ENCODE data around the gene CLCA4. TPM values are rescaled to one million over a fixed set of nuclear protein-coding genes. Genes with fewer than 3 reads are reported as not detected.
"Not testable (repeated sequence)": the region's sequence is repeated elsewhere in the genome, so short reads cannot be mapped to it uniquely, and the experiment has no call there.

The CLCA4 gene, protein sequence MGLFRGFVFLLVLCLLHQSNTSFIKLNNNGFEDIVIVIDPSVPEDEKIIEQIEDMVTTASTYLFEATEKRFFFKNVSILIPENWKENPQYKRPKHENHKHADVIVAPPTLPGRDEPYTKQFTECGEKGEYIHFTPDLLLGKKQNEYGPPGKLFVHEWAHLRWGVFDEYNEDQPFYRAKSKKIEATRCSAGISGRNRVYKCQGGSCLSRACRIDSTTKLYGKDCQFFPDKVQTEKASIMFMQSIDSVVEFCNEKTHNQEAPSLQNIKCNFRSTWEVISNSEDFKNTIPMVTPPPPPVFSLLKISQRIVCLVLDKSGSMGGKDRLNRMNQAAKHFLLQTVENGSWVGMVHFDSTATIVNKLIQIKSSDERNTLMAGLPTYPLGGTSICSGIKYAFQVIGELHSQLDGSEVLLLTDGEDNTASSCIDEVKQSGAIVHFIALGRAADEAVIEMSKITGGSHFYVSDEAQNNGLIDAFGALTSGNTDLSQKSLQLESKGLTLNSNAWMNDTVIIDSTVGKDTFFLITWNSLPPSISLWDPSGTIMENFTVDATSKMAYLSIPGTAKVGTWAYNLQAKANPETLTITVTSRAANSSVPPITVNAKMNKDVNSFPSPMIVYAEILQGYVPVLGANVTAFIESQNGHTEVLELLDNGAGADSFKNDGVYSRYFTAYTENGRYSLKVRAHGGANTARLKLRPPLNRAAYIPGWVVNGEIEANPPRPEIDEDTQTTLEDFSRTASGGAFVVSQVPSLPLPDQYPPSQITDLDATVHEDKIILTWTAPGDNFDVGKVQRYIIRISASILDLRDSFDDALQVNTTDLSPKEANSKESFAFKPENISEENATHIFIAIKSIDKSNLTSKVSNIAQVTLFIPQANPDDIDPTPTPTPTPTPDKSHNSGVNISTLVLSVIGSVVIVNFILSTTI
- polyA plus RNA-seq (ENCODE audit: insufficient read length in 4 of 4), result under 1 TPM in 1 of 4 donors, not detected in 3; 0.13 TPM

DNA sequence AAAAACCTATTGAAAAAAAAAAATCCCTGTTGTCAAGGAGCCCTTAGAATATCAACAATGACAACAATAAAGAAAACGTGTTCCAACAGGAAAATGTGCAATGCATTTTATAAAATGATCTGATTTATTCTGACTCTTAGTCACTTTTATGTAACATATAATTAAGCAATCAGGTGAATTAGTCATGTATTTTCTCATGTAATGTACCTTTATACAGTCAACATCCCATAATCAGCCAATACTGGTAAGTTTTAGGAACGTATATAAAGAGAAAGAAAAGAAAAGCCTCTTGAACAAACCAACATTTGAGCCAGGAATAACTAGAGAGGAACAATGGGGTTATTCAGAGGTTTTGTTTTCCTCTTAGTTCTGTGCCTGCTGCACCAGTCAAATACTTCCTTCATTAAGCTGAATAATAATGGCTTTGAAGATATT, at the start of gene CLCA4:
TSS of gene CLCA4 (plus strand) at position 292 of the 435 bp plus-strand sequence. CDS start at position 334, 42 bp downstream.
- no peak for DNase-seq (ENCODE audit: low read depth in 4 of 4, low spot score in 3 of 4)

DNA sequence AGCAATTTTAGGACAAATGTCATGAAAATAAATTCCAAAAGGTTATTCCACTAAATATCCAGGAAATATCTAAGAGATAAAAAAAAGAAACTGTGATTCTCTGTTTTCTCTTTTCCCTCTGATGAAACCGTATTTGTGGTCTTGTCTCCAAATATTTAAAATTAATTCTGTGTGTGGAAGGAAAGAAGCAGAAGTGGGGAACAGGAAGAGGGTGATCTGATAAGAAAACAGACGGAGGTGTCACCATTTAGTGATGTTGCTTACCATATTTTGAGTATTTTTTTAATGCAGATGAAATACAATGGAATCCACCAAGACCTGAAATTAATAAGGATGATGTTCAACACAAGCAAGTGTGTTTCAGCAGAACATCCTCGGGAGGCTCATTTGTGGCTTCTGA, 48.6 kb upstream of the CLCA4 start:
- no peak for DNase-seq (ENCODE audit: low read depth in 4 of 4, low spot score in 3 of 4)

DNA sequence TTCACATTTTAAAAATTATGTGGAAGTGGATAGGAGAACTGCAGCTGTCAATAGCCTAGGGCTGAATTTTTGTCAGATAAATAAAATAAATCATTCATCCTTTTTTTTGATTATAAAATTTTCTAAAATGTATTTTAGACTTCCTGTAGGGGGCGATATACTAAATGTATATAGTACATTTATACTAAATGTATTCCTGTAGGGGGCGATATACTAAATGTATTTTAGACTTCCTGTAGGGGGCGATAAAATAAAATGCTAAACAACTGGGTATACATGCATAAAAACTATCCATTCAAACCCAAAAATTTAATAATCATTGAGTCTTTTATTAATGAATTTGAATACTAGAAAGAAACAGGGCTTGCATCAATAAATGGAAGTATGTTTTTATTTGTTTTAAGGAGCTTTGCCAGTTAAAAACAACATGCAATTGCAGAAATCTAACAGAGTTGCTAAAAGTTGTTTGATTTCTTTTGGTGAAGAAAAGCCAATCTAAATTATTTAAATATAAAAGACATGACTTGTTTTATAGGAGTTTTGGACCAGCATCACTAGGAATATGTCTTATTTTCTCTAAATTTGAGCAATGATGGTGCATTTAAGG, 46.8 kb upstream of the CLCA4 start:
- DNase-seq (ENCODE audit: low read depth in 4 of 4, low spot score in 3 of 4), result no peak

DNA sequence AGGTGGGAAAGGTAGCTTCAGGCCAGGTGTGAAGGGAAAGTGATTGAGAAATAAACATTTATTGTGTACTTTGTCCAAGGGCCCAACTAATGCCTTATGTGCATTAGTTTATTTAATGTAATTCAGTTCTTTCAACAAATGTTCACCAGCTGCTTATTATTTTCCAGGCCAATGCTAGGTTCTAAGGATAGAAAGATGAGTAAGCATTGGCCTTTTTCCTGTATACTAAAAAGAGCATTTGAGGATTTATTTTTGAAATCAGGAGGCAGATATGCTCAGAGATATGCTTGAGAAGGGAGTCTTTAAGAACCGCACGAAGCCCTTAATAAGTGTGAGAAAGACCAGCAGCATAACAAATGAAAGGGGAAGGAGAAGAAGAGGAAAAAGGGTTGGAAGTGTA, 46.2 kb upstream of the CLCA4 start:
- no peak for DNase-seq (ENCODE audit: low read depth in 4 of 4, low spot score in 3 of 4)

DNA sequence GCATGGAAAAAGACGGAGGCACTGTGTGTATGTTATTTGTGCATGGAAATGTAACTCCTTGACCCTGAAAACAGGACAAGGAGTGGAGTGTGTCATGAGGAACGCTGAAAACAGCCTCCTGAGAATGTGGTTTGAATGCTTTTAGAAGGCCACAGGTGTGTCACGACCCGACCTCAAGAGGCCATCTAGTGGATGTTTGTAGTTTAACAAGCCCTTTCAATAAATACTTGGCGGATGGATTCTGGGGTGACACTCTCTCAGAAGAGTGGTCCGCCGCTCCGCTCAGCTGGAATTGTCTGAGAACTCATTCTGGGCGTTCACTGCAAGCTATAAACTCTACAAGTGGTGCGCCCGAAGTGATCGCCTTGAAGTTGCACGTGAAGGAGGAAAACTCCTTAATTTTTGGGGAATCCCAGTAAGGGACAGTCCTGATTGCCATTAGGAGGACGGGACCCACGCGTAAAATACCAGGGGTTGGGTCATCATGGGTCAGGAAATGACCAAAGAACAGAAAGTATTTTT, 44.7 kb upstream of the CLCA4 start:
- not testable (repeated sequence) for DNase-seq (ENCODE audit: low read depth in 4 of 4, low spot score in 3 of 4)

DNA sequence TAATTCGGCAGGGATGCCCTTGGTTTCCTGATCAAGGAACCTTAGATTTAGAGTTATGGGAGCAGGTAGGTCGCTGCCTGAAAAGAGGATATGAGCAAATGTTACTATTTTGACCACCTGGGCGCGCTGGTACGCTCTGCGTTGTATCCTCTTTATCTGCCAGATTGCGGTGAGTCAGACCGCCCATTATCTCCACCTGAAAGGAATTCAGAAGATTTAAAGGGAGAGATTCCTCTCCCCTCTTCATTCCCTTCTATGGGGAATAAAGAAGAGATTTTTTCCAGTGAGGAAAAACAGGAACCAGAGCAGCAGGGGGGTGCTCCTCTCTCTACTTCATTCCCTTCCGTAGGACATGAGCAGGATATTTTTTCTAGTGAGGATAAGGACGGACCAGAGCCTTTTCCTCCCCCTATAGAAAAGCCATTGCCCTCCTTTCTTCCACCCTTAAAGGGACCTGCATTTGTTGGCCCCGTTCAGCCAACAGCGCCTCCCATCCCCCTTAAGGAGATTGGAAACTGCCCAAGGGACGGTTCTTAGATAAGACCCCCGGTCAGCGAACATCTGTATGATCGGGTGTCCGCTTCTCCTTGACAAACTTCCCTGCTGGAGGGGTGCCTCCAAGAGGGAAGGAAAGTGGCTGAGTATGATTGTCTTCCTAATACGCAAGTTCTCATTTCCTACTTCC, 44.0 kb upstream of the CLCA4 start:
- no peak for DNase-seq (ENCODE audit: low read depth in 4 of 4, low spot score in 3 of 4)

DNA sequence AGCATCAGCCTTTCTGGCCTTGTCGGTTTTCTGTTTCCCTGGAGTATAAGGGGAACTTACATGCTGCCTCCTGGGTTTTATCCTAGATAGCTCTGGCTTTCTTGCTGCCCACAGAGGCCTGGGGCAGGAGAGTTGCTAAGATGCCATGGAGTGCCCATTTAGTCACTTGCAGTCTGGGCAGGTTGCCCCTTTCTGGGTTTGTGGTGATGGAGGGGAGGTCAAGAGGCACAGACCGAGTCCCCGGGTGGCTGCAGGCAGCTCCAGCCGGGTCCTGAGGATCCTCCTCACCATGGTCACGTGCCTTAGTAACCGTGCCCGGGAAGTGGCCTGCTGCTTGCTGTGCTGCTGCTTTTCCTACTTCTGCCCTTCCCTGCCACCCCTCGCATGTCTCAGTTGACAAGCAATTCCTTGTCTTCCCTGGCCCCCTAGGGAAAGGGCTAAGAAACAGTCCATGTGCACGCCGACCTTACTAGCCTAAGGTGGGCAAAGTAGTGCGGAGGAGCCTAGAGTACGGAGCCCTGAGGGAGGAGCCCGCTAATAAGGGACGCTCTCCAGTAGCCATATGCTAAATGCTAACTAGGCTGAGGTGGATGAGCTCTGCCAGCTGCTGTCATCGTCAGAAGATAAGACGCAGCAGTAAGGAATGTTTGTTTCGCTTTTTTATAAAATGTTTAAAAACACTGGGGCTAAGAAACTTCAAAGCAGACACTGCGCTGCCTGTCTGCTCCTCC, 43.3 kb upstream of the CLCA4 start:
- DNase-seq (ENCODE audit: low read depth in 4 of 4, low spot score in 3 of 4), result peak in 1 of 4 donors; percentile 12

DNA sequence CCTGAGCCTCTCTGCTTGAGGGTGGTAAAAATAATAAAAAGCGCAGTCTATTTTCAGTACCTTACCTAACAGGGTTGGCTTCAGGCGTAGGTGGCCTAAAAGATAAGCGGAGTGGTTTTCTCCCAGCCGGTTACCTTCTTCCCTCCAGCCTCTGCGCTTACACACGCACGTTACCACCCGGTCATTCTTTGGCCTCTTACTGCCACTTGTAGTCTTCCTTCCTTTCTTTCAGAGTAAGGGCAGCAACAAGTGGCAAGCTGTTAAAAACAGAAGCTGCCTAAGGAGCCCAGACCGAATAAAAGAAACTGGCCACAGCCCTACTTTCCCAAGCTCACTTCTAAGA, 42.8 kb upstream of the CLCA4 start:
- DNase-seq (ENCODE audit: low read depth in 4 of 4, low spot score in 3 of 4), result no peak

DNA sequence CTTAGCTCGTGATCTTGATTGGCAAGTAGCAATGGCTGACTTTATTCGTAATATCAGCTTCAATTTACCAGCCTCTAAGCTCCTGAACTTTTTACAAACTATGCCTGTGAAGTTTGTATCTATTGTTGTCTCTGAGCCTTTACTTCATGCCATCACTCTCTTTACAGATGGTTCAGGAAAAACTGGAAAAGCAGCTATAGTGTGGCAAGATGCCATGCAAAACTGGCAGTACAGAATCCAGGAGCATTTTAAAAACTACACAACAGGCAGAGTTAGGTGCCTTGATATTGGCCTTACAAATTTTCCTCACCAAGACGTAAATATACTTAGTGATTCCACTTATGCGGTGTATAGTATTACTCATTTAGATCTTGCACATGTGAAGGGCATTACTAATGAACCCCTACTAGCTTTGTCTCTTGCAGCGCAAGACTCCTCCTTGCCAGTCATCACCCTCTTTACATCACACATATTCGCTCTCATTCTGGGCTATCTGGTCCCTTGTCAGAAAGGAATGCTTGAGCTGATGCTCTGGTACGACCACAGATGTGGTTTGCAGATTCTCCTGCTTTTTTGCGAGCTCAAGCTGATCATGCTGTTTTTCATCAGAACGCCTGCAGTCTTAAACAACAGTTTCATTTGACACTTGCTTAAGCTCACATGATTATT, 41.8 kb upstream of the CLCA4 start:
- no peak for DNase-seq (ENCODE audit: low read depth in 4 of 4, low spot score in 3 of 4)

DNA sequence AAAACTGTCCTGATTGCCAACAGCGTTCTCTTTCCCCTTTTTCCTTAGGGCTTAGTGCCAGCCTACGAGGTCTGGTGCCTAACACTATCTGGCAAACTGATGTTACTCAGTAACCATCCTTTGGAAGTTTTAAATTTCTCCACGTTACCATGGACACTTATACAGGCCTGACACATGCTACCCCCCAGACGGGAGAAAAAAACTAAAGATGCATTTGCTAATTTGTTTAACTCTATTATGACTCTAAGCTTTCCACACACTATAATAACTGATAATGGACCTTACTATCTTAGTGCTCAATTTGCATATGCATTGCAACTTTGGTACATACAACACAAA, 41.3 kb upstream of the CLCA4 start:
- DNase-seq (ENCODE audit: low read depth in 4 of 4, low spot score in 3 of 4), result no peak

DNA sequence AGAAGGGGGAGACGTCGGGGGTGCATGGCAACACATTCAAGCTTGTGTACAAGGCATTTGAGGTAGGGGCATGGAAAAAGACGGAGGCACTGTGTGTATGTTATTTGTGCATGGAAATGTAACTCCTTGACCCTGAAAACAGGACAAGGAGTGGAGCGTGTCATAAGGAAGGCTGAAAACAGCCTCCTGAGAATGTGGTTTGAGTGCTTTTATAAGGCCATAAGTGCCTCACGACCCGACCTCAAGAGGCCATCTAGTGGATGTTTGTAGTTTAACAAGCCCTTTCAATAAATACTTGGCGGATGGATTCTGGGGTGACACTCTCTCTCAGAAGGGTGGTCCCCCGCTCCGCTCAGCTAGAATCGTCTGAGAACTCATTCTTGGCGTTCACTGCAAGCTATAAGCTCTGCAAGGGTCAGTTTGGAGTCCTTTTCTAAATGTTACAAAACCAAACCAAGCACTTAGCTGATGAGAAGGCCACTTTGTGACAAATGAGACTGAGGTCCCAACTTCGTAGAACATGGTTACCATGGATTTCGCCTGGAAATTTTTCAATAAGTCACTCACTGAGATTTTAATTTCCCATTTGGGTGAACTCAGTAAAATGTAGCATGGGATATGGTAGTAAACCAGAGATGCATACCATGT, 38.8 kb upstream of the CLCA4 start:
- DNase-seq (ENCODE audit: low read depth in 4 of 4, low spot score in 3 of 4), result no peak

DNA sequence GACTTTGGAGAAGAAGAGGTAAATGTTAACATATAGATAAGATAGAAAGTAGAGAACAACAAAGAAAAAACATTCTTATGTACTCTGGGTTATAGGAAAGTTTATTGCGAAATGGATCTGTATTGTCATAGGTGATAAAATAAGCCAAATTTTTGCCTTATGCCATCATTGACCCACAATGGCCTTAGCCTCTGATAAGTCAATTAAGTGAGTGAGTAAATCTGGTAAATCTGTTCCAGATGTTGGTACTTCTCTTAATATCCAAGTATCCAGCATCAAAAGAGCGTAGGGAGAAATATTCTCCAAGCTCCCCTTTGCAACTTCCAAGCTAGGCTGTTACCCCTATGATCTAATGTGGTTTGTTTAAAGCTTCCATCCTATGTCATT, 38.3 kb upstream of the CLCA4 start:
- no peak for DNase-seq (ENCODE audit: low read depth in 4 of 4, low spot score in 3 of 4)

DNA sequence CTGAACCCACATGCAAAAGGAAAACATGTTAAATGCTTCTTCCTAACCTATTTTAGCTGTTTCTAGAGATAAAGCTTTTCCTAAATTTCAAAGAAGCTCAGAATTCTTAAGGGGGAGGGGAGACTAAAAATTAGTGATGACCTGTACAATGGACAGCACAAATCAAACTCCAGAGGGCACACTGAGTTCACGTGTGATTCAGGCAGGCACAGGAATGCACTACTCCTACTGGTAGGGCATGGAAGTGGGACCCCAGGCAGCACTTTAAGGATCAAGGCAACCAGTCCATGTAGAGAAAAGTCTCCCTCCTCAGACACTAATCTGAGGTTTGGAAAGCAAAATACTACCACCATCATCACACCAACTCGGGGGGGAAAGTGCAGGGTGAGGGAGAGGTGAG, 31.3 kb upstream of the CLCA4 start:
- DNase-seq (ENCODE audit: low read depth in 4 of 4, low spot score in 3 of 4), result no peak

DNA sequence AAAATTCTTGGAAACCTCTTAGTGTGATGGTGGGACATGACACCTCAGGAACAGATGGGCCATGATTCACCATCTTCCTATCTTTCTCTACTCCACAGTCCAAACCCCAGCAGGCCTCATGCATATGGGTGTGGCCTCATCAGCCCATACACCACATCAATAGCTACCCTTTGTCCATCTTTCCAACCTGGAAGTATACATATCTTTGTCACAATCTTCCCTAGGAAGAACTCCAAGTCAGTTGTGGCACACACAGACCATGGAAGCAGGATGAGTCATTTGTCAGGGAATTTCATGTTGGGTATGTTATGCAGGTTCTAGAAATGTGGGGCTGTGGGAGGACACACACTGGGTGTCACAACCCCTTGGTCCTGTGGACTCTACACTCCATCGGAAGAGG, 30.5 kb upstream of the CLCA4 start:
- DNase-seq (ENCODE audit: low read depth in 4 of 4, low spot score in 3 of 4), result no peak

DNA sequence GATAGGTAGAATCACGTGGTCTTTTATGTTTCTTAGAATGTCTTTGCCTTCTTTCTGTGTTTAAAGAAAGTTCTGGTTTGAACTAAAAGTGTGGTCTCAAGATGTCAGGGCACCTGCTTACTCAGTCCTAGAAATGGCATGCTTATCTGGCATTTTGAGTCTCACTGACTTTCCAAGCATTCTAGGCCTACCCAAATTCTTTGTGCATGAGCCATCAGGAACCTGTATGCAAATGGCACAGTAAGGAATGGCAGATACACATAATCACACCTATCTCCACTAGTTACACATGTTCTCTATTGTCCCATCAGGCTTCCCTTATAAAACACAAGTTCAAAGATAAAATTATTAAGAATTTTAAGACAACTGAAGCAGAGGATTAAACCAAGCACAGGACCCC, 29.5 kb upstream of the CLCA4 start:
- DNase-seq (ENCODE audit: low read depth in 4 of 4, low spot score in 3 of 4), result no peak

DNA sequence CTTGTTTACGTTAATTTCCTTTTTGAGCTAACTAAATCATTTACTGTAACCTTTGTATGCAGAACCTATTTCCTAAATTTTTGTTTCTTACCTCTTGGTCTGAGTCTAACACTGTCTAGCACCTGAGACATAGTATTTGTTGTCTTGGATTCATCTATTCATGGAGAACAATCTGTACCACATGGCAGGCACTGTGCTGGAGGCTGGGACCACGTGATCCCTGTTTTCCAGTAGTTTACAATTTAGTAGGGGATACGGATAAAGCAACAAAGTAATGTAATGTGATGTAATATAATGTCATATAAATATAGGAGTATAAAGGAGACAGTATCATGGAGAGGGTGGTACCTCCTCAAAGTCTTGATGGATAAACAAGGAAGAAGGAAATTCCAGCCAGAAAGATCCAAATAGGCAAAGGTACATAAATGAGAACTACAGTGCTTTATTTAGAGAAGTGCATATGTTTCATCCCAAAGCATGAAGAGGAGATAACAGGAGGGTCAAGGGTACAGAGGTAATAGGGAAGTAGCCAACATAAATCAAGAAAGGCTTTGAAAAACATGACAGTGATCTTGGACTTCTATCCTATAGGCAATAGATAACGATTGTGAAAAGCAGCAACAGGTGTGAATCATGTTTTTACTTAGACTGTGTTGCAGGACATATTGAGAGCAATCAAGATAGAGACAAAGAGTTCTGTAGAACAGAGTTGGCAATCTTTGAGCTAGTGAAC, 25.9 kb upstream of the CLCA4 start:
- DNase-seq (ENCODE audit: low read depth in 4 of 4, low spot score in 3 of 4), result no peak

DNA sequence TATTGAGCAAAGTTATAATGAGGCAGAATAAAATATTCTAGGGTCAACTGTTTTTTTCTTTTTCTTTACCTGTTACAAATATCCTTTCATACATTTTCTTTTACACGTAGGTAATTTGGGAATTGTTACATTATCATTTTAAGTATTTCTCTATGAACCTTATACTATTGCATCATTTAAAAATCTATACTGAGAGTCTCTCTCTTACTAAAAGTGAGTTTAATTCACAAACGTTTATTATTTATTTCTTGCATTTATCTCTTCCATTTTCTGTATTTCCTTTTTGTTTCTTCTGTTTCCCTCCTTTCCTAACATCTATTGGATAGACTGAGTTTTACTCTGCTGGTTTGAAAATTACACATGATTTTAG, 25.4 kb upstream of the CLCA4 start:
- DNase-seq (ENCODE audit: low read depth in 4 of 4, low spot score in 3 of 4), result no peak

DNA sequence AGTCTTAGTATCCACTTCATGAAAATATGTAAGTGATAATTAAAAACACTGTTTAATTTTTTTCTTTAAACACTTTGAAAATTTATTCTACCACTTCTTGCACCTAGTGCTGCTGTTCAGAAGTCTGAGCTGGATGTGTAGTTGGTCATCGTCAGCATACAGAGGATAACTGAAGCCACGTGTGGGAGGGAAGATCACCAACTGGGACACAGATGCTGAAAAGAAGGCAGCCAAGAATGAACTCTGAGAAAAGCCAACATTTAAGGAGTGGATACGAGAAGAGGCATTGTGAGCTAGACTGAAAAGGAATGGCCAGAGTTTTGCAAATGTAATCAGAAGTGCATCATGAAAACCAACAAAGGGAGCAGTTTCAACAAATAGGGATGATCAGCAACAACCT, 24.6 kb upstream of the CLCA4 start:
- DNase-seq (ENCODE audit: low read depth in 4 of 4, low spot score in 3 of 4), result no peak

Measured in left renal pelvis (tissue), 4 donors.